ENCODE measurements around the gene USP37.

DNA sequence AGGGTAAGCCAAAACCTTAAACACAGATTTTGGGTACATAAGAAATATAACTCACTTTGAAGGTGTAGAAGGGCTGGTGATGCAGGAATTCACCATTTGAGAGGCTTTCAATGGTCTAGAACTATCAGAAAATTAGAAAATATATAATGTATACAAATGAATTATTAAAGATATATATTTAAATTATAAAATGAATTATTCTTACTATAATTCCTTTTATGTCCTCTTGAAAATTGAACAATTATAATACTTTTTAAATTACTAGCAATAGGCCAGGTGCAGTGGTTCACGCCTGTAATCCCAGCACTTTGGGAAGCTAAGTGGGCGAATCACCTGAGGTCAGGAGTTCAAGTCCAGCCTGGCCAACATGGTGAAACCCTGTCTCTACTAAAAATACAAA lies 88.6 kb downstream of the USP37 start:
- TF ChIP-seq, protein P1, sequence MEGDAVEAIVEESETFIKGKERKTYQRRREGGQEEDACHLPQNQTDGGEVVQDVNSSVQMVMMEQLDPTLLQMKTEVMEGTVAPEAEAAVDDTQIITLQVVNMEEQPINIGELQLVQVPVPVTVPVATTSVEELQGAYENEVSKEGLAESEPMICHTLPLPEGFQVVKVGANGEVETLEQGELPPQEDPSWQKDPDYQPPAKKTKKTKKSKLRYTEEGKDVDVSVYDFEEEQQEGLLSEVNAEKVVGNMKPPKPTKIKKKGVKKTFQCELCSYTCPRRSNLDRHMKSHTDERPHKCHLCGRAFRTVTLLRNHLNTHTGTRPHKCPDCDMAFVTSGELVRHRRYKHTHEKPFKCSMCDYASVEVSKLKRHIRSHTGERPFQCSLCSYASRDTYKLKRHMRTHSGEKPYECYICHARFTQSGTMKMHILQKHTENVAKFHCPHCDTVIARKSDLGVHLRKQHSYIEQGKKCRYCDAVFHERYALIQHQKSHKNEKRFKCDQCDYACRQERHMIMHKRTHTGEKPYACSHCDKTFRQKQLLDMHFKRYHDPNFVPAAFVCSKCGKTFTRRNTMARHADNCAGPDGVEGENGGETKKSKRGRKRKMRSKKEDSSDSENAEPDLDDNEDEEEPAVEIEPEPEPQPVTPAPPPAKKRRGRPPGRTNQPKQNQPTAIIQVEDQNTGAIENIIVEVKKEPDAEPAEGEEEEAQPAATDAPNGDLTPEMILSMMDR (IDR thresholded peaks at IDR 0.05), result no peak
- TF ChIP-seq POLR2A (IDR thresholded peaks at IDR 0.05), result no peak

Data from ovary (tissue), 3 donors.